ENCODE data around the gene NDUFS7. TPM values are rescaled to one million over a fixed set of nuclear protein-coding genes. Genes with fewer than 3 reads are reported as not detected.
A peak's percentile ranks its signal among the peaks of the same experiment; 100 is the strongest.

NDUFS7 gene
- total and polyA plus RNA-seq, 7 donors, result 99.4 to 262 (median 156) TPM

- H3K4me3 ChIP-seq, result peak overlapping the region in 2 of 4 donors; percentile 81 to 85
- intact Hi-C loops (cut with DNase I), result loop anchor here (2.0 to 5.0 kb wide), 2 partner anchors 24 to 106 kb away; partner anchors contain the start of genes DAZAP1 and FAM174C
- peak overlapping the region; percentile 93 to 94 (median 93) for H3K27ac ChIP-seq
- WGBS, 2 donors, result 8 to 14% methylated on average over 9 of the region's 9 CpGs
- peaks cover 0 to 20% (median 2%) of the 10 kb centered on the region in 4 donors for H3K36me3 ChIP-seq
- no peak for DNase-seq
- H3K27me3 ChIP-seq, result no peaks in the 10 kb centered on the region
- H3K4me1 ChIP-seq, result peaks cover 0 to 43% (median 28%) of the 10 kb centered on the region in 4 donors
- TF ChIP-seq CTCF (IDR thresholded peaks at IDR 0.05) (no peak), EP300 (IDR thresholded peaks at IDR 0.05) (no peak), POLR2A (IDR thresholded peaks at IDR 0.05) (no peak), POLR2AphosphoS5 (IDR thresholded peaks at IDR 0.05) (no peak)
- H3K9me3 ChIP-seq, result no peaks in the 10 kb centered on the region
Observed at GRCh38 chr19:1383017-1383311, 743 bp upstream of the NDUFS7 start.

- no peaks in the 10 kb centered on the region for H3K27me3 ChIP-seq
- no peak for TF ChIP-seq EP300 (IDR thresholded peaks at IDR 0.05)
- no peak for TF ChIP-seq CTCF (IDR thresholded peaks at IDR 0.05)
- no peak for TF ChIP-seq POLR2A (IDR thresholded peaks at IDR 0.05)
- no peak for TF ChIP-seq POLR2AphosphoS5 (IDR thresholded peaks at IDR 0.05)
- H3K4me1 ChIP-seq, result peaks cover 0 to 43% (median 28%) of the 10 kb centered on the region in 4 donors
- intact Hi-C loops (cut with DNase I), result loop anchor here (5.0 kb wide), 1 partner anchor 107 kb away; the partner anchor contains the start of gene FAM174C
- H3K36me3 ChIP-seq, result peaks cover 5 to 28% (median 13%) of the 10 kb centered on the region in 4 donors
- H3K27ac ChIP-seq, result peak overlapping the region; percentile 93 to 94 (median 93)
- DNase-seq, result no peak
- peak overlapping the region; percentile 81 to 97 (median 86) for H3K4me3 ChIP-seq
- WGBS, 2 donors, result 0 to 1% methylated on average over 23 of the region's 23 CpGs
- no peaks in the 10 kb centered on the region for H3K9me3 ChIP-seq
Observed at GRCh38 chr19:1384085-1384462, 367 bp downstream of the NDUFS7 start.

GRCh38 chr19:1384478-1385110 is 887 bp downstream of the NDUFS7 start:
- TF ChIP-seq POLR2A (IDR thresholded peaks at IDR 0.05) (no peak), POLR2AphosphoS5 (IDR thresholded peaks at IDR 0.05) (no peak), EP300 (IDR thresholded peaks at IDR 0.05) (no peak)
- intact Hi-C loops (cut with DNase I), result loop anchor here (5.0 kb wide), 1 partner anchor 107 kb away; the partner anchor contains the start of gene FAM174C
- H3K27ac ChIP-seq, result peak overlapping the region; percentile 93 to 94 (median 93)
- H3K4me3 ChIP-seq, result peak overlapping the region; percentile 81 to 97 (median 86)
- H3K27me3 ChIP-seq, result no peaks in the 10 kb centered on the region
- WGBS, 2 donors, result 29 to 31% methylated on average over 17 of the region's 17 CpGs
- H3K4me1 ChIP-seq, result peaks cover 0 to 43% (median 28%) of the 10 kb centered on the region in 4 donors
- peaks cover 11 to 33% (median 18%) of the 10 kb centered on the region in 4 donors for H3K36me3 ChIP-seq
- no peak for DNase-seq
- no peaks in the 10 kb centered on the region for H3K9me3 ChIP-seq

GRCh38 chr19:1385816-1386215 is 2.1 kb downstream of the NDUFS7 start:
- Histone ChIP-seq H3K4me1 (peaks cover 0 to 43% (median 28%) of the 10 kb centered on the region in 4 donors), H3K9me3 (no peaks in the 10 kb centered on the region), H3K4me3 (no peak overlapping the region), H3K27ac (no peak overlapping the region), H3K36me3 (peaks cover 17 to 45% (median 22%) of the 10 kb centered on the region in 4 donors), H3K27me3 (no peaks in the 10 kb centered on the region)
- intact Hi-C loops (cut with DNase I), result no loop called here
- TF ChIP-seq EP300 (IDR thresholded peaks at IDR 0.05) (no peak), POLR2AphosphoS5 (IDR thresholded peaks at IDR 0.05) (no peak), POLR2A (IDR thresholded peaks at IDR 0.05) (no peak), CTCF (IDR thresholded peaks at IDR 0.05) (no peak)
- DNase-seq, result no peak
- 96% methylated on average over 3 of the region's 3 CpGs for WGBS, 2 donors

GRCh38 chr19:1386945-1387683 is 3.4 kb downstream of the NDUFS7 start:
- H3K36me3 ChIP-seq, result peaks cover 20 to 58% (median 33%) of the 10 kb centered on the region in 4 donors
- no peaks in the 10 kb centered on the region for H3K9me3 ChIP-seq
- intact Hi-C loops (cut with DNase I), result no loop called here
- no peak overlapping the region for H3K27ac ChIP-seq
- H3K4me3 ChIP-seq, result no peak overlapping the region
- H3K4me1 ChIP-seq, result peaks cover 0 to 40% (median 28%) of the 10 kb centered on the region in 4 donors
- no peak for DNase-seq
- no peak for TF ChIP-seq CTCF (IDR thresholded peaks at IDR 0.05)
- no peak for TF ChIP-seq POLR2A (IDR thresholded peaks at IDR 0.05)
- no peak for TF ChIP-seq EP300 (IDR thresholded peaks at IDR 0.05)
- no peak for TF ChIP-seq POLR2AphosphoS5 (IDR thresholded peaks at IDR 0.05)
- H3K27me3 ChIP-seq, result no peaks in the 10 kb centered on the region
- WGBS, 2 donors, result 88 to 92% methylated on average over 39 of the region's 39 CpGs

All from sigmoid colon (tissue), 7 donors.